HG02970 (cell line): ENCODE data around the gene SCAMP3.

Experiments used
- ATAC-seq: cut with Tn5 transposase; IDR thresholded peaks from one replicate; pipeline ENCODE4 v1.9.1; 2021; ENCODE audit warnings: mild to moderate bottlenecking, moderate library complexity, moderate number of reproducible peaks; ENCODE audit not compliant: unreplicated experiment, low FRiP score

Gene SCAMP3

GRCh38 chr1:155208541-155209311 is 53.4 kb downstream of the SCAMP3 start, which contains the start of gene MTX1:
Gene MTX1 (plus strand): TSS chr1:155208695. CDS start chr1:155208805, 110 bp downstream.
- peak; percentile 67 for ATAC-seq

GRCh38 chr1:155207806-155208540 is 54.2 kb downstream of the SCAMP3 start, which contains the start of gene THBS3:
Gene THBS3 (minus strand): TSS chr1:155207897. CDS start chr1:155207876, 21 bp downstream.
- ATAC-seq: no peak

GRCh38 chr1:155206891-155207805 is 55.0 kb downstream of the SCAMP3 start:
- ATAC-seq: no peak
